HepG2 (cell line): ENCODE data around the gene NT5DC1. TPM values are rescaled to one million over a fixed set of nuclear protein-coding genes. Genes with fewer than 3 reads are reported as not detected.
A peak's percentile ranks its signal among the peaks of the same experiment; 100 is the strongest.

Experiments used
- BHLHE40 ChIP-seq: IDR thresholded peaks from 2 replicates; pipeline ENCODE4 v1.6.1; 2011; ENCODE audit warnings: low read length, improper control_type of control experiment
- DMAP1 ChIP-seq: IDR thresholded peaks from 2 replicates; pipeline ENCODE4 v1.6.1; 2016
- FOXA3 ChIP-seq: IDR thresholded peaks from 2 replicates; pipeline ENCODE4 v1.6.1; 2016; ENCODE audit warnings: missing genetic modification reagents, missing compliant biosample characterization
- NAIF1 ChIP-seq: sonication (generic); formaldehyde crosslinking; IDR thresholded peaks from 2 replicates; pipeline ENCODE4 v1.5.0; 2020; ENCODE audit warnings: mild to moderate bottlenecking, missing genetic modification reagents, borderline replicate concordance
- NFAT5 ChIP-seq: sonication (generic); formaldehyde crosslinking; IDR thresholded peaks from 2 replicates; pipeline ENCODE4 v1.4.0; 2020; ENCODE audit warnings: missing genetic modification reagents
- NR2C2 ChIP-seq: sonication (generic); formaldehyde crosslinking; IDR thresholded peaks from 2 replicates; pipeline ENCODE4 v1.4.0; 2020; ENCODE audit warnings: missing genetic modification reagents, mild to moderate bottlenecking, moderate library complexity, borderline replicate concordance
- PAF1 ChIP-seq: IDR thresholded peaks from 2 replicates; pipeline ENCODE4 v1.6.1; 2016; ENCODE audit warnings: missing genetic modification reagents, missing compliant biosample characterization
- SATB2 ChIP-seq: sonication (generic); formaldehyde crosslinking; IDR thresholded peaks from 2 replicates; pipeline ENCODE4 v1.5.0; 2020; ENCODE audit warnings: missing genetic modification reagents
- ZNF230 ChIP-seq: sonication (generic); formaldehyde crosslinking; IDR thresholded peaks from 2 replicates; pipeline ENCODE4 v1.4.0; 2020; ENCODE audit warnings: mild to moderate bottlenecking, missing genetic modification reagents
- ZNF234 ChIP-seq: sonication (generic); formaldehyde crosslinking; conservative IDR thresholded peaks from 2 replicates; pipeline ENCODE4 v1.5.1; 2020; ENCODE audit warnings: mild to moderate bottlenecking, missing genetic modification reagents
- ZNF383 ChIP-seq: sonication (generic); formaldehyde crosslinking; IDR thresholded peaks from 2 replicates; pipeline ENCODE4 v1.4.0; 2020; ENCODE audit warnings: missing genetic modification reagents, mild to moderate bottlenecking, borderline replicate concordance
- ZNF598 ChIP-seq: sonication (generic); formaldehyde crosslinking; IDR thresholded peaks from 2 replicates; pipeline ENCODE4 v1.5.1; 2020; ENCODE audit warnings: mild to moderate bottlenecking, missing genetic modification reagents, borderline replicate concordance
- ZNF879 ChIP-seq: sonication (generic); formaldehyde crosslinking; IDR thresholded peaks from 2 replicates; pipeline ENCODE4 v1.8.1; 2023; ENCODE audit warnings: missing genetic modification reagents
- polyA plus RNA-seq, 8 experiments: library from polyadenylated mRNA; depleted of rRNA in 3 of 8; stranded (reverse) in 7 of 8; unstranded in 1 of 8; fragments of >200 nt; fragmentation: Illumina TruSeq in 4 of 8; extraction: Trizol in 4 of 8; gene quantifications; 2 replicates each; pipeline versions ENCODE4 v1.2.1 to v1.2.3, GENCODE V29; 2011 to 2016; ENCODE audit warnings: low read depth in 4 of 8, missing spikeins in 1 of 8, mixed read lengths in 1 of 8; ENCODE audit not compliant: insufficient read depth in 1 of 8
- total RNA-seq, 5 experiments: library from RNA; depleted of rRNA; stranded (reverse); fragments of >200 nt; fragmentation: Illumina TruSeq; extraction: Trizol; gene quantifications; 2 replicates each; pipeline ENCODE4 v1.2.3, GENCODE V29; 2016; ENCODE audit warnings: low read depth in 1 of 5
- TF ChIP-seq, protein P1 (sequence below): IDR thresholded peaks from 2 replicates; pipeline ENCODE4 v1.6.1; 2016; ENCODE audit warnings: low read depth, missing genetic modification reagents, missing compliant biosample characterization
- TF ChIP-seq, protein P2 (sequence below): sonication (generic); formaldehyde crosslinking; IDR thresholded peaks from 2 replicates; pipeline ENCODE4 v1.5.1; 2020; ENCODE audit warnings: mild to moderate bottlenecking, missing genetic modification reagents

Gene NT5DC1
- total and polyA plus RNA-seq, 2 of the 13 experiments (the other 11 are each of a cell fraction or from before 2014, with no cell fraction given): 27.0 to 56.1 TPM

GRCh38 chr6:116279232-116280160, 178.8 kb downstream of the NT5DC1 start, which contains the start of gene TSPYL1 (continued):
- TF ChIP-seq, protein P1, sequence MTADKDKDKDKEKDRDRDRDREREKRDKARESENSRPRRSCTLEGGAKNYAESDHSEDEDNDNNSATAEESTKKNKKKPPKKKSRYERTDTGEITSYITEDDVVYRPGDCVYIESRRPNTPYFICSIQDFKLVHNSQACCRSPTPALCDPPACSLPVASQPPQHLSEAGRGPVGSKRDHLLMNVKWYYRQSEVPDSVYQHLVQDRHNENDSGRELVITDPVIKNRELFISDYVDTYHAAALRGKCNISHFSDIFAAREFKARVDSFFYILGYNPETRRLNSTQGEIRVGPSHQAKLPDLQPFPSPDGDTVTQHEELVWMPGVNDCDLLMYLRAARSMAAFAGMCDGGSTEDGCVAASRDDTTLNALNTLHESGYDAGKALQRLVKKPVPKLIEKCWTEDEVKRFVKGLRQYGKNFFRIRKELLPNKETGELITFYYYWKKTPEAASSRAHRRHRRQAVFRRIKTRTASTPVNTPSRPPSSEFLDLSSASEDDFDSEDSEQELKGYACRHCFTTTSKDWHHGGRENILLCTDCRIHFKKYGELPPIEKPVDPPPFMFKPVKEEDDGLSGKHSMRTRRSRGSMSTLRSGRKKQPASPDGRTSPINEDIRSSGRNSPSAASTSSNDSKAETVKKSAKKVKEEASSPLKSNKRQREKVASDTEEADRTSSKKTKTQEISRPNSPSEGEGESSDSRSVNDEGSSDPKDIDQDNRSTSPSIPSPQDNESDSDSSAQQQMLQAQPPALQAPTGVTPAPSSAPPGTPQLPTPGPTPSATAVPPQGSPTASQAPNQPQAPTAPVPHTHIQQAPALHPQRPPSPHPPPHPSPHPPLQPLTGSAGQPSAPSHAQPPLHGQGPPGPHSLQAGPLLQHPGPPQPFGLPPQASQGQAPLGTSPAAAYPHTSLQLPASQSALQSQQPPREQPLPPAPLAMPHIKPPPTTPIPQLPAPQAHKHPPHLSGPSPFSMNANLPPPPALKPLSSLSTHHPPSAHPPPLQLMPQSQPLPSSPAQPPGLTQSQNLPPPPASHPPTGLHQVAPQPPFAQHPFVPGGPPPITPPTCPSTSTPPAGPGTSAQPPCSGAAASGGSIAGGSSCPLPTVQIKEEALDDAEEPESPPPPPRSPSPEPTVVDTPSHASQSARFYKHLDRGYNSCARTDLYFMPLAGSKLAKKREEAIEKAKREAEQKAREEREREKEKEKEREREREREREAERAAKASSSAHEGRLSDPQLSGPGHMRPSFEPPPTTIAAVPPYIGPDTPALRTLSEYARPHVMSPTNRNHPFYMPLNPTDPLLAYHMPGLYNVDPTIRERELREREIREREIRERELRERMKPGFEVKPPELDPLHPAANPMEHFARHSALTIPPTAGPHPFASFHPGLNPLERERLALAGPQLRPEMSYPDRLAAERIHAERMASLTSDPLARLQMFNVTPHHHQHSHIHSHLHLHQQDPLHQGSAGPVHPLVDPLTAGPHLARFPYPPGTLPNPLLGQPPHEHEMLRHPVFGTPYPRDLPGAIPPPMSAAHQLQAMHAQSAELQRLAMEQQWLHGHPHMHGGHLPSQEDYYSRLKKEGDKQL (CRISPR knock-in tag): no peak
- peak; percentile 68; the same call in 1 of the 2 replicates for TF ChIP-seq ZNF879 (CRISPR knock-in tag)
- TF ChIP-seq ZNF230 (CRISPR knock-in tag): peak; percentile 90
- TF ChIP-seq SATB2 (CRISPR knock-in tag): no peak
- peak; percentile 51 for TF ChIP-seq NR2C2 (CRISPR knock-in tag)
- no peak for TF ChIP-seq BHLHE40
- no peak; the same call in 1 of the 2 replicates for TF ChIP-seq ZNF383 (CRISPR knock-in tag)
- TF ChIP-seq PAF1 (CRISPR knock-in tag): peak; percentile 19; the same call in 1 of the 2 replicates
- TF ChIP-seq, protein P2, sequence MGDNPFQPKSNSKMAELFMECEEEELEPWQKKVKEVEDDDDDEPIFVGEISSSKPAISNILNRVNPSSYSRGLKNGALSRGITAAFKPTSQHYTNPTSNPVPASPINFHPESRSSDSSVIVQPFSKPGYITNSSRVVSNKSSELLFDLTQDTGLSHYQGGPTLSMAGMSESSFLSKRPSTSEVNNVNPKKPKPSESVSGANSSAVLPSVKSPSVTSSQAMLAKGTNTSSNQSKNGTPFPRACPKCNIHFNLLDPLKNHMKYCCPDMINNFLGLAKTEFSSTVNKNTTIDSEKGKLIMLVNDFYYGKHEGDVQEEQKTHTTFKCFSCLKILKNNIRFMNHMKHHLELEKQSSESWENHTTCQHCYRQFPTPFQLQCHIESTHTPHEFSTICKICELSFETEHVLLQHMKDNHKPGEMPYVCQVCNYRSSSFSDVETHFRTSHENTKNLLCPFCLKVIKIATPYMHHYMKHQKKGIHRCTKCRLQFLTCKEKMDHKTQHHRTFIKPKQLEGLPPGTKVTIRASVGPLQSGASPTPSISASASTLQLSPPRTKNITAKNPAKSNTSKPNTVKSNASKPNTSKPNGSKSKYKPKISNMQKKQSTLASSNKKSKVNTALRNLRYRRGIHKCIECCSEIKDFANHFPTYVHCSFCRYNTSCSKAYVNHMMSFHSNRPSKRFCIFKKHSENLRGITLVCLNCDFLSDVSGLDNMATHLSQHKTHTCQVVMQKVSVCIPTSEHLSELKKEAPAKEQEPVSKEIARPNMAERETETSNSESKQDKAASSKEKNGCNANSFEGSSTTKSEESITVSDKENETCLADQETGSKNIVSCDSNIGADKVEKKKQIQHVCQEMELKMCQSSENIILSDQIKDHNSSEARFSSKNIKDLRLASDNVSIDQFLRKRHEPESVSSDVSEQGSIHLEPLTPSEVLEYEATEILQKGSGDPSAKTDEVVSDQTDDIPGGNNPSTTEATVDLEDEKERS: peak; percentile 72
- peak; percentile 87; the same call in 1 of the 2 replicates for TF ChIP-seq NAIF1
- TF ChIP-seq FOXA3 (CRISPR knock-in tag): no peak; the same call in 1 of the 2 replicates
- no peak for TF ChIP-seq ZNF234 (CRISPR knock-in tag)
- TF ChIP-seq NFAT5: peak; percentile 29; the same call in 1 of the 2 replicates
- peak; percentile 95 for TF ChIP-seq ZNF598 (CRISPR knock-in tag)
- TF ChIP-seq DMAP1 (CRISPR knock-in tag): peak; percentile 85; the same call in 1 of the 2 replicates
